Measurements from ENCODE around the gene CENPB.
A peak's percentile ranks its signal among the peaks of the same experiment; 100 is the strongest.
"Not testable (repeated sequence)": the region's sequence is repeated elsewhere in the genome, so short reads cannot be mapped to it uniquely, and the experiment has no call there.

Gene CENPB

GRCh38 chr20:3786665-3787323 lies at the start of gene CENPB:
Gene CENPB, minus strand, starts transcription at chr20:3786740. Its CDS starts 257 bp downstream, at chr20:3786483.
- peak; percentile 90 for DNase-seq (ENCODE audit: low spot score)

DNA sequence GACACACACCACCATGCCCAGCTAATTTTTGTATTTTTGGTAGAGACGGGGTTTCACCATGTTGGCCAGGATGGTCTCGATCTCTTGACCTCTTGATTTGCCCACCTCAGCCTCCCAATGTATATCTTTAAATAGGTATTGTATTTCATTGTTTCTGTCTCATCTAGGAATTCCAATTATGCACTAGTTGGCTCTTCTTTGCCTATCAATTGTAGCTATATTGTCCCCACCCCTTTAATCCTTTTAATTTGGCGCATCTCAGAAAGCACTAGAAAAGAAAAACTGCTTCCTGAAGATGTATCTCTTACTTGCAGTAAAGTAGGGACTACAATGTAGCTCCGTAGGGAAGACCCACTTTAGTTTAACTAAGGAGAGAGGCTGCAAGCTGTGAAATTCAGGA lies 49.6 kb upstream of the CENPB start:
- no peak for DNase-seq (ENCODE audit: low spot score)

DNA sequence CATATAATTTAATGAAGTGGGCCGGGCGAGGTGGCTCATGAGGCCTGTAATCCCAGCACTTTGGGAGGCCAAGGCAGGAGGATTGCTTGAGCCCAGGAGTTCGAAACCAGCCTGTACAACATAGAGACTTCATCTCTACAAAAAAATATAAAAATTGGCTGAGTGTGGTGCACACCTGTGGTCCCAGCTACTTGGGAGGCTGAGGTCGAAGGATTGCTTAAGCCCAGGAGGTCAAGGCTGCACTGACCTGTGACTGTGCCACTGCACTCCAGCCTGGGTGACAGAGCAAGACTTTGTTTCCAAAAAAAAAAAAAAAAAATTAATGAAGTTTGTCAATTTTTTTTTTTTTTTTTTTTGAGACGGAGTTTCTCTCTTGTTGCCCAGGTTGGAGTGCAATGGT lies 43.4 kb upstream of the CENPB start:
- DNase-seq (ENCODE audit: low spot score): not testable (repeated sequence)

DNA sequence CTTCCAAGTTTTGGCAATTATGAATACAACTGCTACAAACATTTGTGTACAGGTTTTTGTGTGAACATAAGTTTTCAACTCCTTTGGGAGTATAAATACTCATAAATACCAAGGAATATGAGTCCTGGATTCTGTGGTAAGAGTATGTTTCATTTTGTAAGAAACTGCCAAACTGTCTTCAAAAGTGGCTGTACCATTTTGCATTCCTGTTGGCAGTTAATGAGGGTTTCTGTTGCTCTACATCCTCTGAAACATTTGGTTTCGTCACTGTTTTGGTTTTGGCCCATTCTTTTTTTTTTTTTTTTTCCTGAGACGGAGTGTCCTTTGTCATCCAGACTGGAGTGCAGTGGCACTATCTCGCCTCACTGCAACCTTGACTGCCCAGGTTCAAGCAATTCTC lies 42.3 kb upstream of the CENPB start:
- DNase-seq (ENCODE audit: low spot score): no peak

- DNase-seq (ENCODE audit: low spot score): no peak
These were observed 39.9 kb upstream of the CENPB start for GRCh38 chr20:3826420-3826819.

- DNase-seq (ENCODE audit: low spot score): no peak
These were observed 39.0 kb upstream of the CENPB start for GRCh38 chr20:3825526-3825925.

- DNase-seq (ENCODE audit: low spot score): no peak
These were observed 37.3 kb upstream of the CENPB start for GRCh38 chr20:3823881-3824280.

GRCh38 chr20:3821996-3822395 lies 35.5 kb upstream of the CENPB start:
- no peak for DNase-seq (ENCODE audit: low spot score)

DNA sequence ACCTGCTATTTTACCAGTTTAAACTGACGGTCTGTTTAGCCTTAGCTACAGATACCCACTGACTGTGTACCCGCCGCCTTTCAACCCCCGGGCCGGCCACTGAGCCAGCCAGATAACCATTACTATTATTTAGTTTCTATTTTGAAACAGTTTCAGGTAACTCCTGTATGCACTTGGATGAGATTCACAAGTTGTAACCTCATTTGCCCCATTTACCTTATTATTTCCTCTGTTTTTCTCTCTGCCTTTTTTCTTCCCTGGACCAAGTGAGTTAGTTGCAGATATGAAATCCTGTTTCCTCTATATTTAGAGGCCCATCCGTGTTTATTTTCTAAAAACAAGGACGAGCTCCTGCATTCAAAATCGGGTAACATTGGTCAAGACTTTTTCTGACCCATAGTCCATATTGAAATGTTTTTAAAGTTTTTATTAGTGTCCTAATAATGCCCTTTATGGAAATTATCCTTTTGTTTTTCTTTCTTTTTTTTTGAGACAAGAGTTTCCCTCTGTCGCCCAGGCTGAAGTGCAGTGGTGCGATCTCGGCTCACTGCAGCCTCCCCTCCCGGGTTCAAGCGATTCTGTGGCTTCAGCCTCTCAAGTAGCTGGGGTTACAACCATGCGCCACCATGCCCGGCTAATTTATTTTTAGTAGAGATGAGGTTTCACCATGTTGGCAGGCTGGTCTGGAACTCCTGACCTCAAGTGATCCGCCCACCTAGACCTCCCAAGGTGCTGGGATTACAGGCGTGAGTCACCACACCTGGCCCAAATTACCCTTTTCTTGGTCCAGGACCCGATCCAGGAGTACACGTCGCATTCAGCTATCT lies 34.6 kb upstream of the CENPB start:
- no peak for DNase-seq (ENCODE audit: low spot score)

- DNase-seq (ENCODE audit: low spot score): peak; percentile 98
These were observed 33.7 kb upstream of the CENPB start, which contains the start of gene AP5S1 for GRCh38 chr20:3820048-3820900. Gene AP5S1, plus strand, starts transcription at chr20:3820547. Its CDS starts 1,571 bp downstream, at chr20:3822118.

- DNase-seq (ENCODE audit: low spot score): no peak
These were observed 33.0 kb upstream of the CENPB start for GRCh38 chr20:3819411-3820047.

- DNase-seq (ENCODE audit: low spot score): peak; percentile 64
These were observed 31.9 kb upstream of the CENPB start for GRCh38 chr20:3818155-3819151.

DNA sequence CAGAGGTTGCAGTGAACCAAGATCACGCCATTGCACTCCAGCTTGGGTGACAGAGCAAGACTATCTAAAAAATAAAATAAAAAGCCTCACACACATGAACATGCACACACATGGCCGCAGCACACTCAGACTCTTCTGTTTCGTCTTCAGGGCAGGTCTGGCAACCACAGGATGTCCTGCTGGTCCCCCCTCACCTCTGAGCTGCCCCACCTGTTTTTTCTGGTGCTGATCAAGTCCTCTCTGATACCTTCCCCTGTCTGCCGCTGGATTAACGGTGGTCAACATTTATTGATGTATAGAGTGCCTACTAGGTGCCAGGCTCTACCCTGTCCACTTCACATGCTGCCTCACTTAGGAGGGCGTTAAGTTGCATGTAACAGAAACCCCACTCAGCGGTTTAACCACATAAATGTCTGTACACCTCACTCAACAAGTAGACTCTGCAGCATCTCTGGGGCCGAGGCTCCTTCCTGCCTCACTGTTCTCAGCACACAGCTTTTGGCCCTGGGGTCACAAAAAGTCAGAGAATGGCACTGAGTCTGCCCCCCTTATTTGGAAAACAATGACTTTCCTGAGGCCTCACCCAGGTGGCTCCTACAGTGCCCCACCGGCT lies 29.3 kb upstream of the CENPB start:
- DNase-seq (ENCODE audit: low spot score): no peak

DNA sequence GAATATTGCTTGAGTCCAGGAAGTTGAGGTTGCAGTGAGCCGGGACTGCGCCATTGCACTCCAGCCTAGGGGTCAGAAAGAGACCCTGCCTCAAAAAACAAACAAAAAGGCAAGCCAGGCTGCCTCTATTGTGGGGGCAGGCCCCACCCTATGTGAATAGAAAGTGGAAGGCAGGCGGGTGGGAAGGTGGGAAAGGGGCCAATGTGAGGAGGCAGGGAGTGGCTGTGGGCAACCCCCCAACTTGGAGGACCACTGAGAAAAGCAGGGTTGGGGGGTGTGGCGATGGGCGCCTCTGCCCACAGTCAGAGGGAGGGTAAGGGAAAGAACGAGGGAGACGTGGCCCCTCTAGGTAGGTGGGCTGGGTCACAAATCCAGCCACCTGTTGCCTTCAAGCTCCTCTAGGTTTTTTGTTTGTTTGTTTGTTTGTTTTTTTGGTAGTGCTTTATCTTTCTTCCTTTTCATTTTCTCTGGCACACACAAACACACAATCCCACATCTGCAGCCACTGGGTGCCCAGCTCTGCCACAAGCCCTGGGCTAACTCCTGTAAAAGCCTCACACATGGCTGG lies 28.5 kb upstream of the CENPB start:
- DNase-seq (ENCODE audit: low spot score): no peak

DNA sequence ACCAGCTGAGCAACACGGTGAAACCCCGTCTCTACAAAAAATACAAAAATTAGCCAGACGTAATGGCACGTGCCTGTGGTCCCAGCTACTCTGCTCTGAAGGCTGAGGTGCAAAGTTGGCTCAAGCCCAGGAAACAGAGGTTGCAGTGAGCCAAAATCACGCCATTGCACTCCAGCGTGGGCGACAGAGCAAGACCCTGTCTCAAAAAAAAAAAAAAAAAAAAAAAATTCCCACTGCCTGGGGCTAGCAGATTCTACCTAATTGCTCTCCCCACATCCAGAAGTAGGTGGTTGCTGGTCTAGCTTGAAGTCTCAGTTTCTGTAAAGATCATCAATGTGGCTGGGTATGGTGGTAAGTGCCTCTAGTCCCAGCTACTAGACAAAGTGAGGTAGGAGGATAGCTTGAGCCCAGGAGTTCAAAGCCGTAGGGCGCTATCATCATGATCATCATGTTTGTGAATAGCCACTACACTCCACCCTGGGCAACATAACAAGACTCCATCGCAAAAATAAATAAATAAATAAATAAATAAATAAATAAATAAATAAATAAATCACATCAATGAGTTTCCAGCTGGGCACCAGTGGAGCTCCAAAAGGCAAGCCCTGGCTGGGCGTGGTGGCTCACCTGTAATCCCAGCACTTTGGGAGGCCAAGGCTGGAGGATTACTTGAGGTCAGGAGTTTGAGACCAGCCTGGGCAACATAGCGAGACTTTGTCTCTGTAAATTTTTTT lies 27.5 kb upstream of the CENPB start:
- no peak for DNase-seq (ENCODE audit: low spot score)

- no peak for DNase-seq (ENCODE audit: low spot score)
These were observed 26.7 kb upstream of the CENPB start for GRCh38 chr20:3812975-3813847.

GRCh38 chr20:3812259-3812681 lies 25.7 kb upstream of the CENPB start:
- DNase-seq (ENCODE audit: low spot score): no peak
